Mesothelial cell of epicardium (in vitro differentiated cells): Measurements from ENCODE around the gene TSPAN32. TPM values are rescaled to one million over a fixed set of nuclear protein-coding genes. Genes with fewer than 3 reads are reported as not detected.
"Not testable (repeated sequence)": the region's sequence is repeated elsewhere in the genome, so short reads cannot be mapped to it uniquely, and the experiment has no call there.

Experiments
- DNase-seq, 2 experiments: peaks; one replicate each; pipeline ENCODE4 v3.0.0; 2021; ENCODE audit warnings: low spot score in 2 of 2; ENCODE audit not compliant: unreplicated experiment in 2 of 2
- H3K27ac Mint-ChIP-seq: 2 replicates; pipeline ENCODE4 v1.8.0; 2021; ENCODE audit warnings: mixed read lengths
- H3K27me3 Mint-ChIP-seq: 2 replicates; pipeline ENCODE4 v1.8.0; 2021; ENCODE audit warnings: low read depth, mixed read lengths
- H3K36me3 Mint-ChIP-seq: 2 replicates; pipeline ENCODE4 v1.8.0; 2021; ENCODE audit warnings: mixed read lengths
- H3K4me1 Mint-ChIP-seq: 2 replicates; pipeline ENCODE4 v1.8.0; 2021; ENCODE audit warnings: mixed read lengths
- H3K4me3 Mint-ChIP-seq: 2 replicates; pipeline ENCODE4 v1.8.0; 2021; ENCODE audit warnings: mild to moderate bottlenecking, moderate library complexity, mixed read lengths
- H3K9me3 Mint-ChIP-seq: 2 replicates; pipeline ENCODE4 v1.8.0; 2021; ENCODE audit warnings: mixed read lengths
- CTCF ChIP-seq: fragments of 200-600 bp; sonication (generic); IDR thresholded peaks from one replicate; pipeline ENCODE4 v1.5.0; 2021; ENCODE audit warnings: antibody characterized with exemption; ENCODE audit not compliant: unreplicated experiment
- total RNA-seq: library from RNA; stranded (reverse); gene quantifications from 3 replicates; pipeline ENCODE4 v1.2.1, GENCODE V29; 2021

TSPAN32 gene
- total RNA-seq, 1 donor from 2014 or later = 0.94 TPM

- peaks cover 15% of the 10 kb centered on the region for H3K9me3 Mint-ChIP-seq
- H3K36me3 Mint-ChIP-seq = peaks cover 13% of the 10 kb centered on the region
- H3K4me1 Mint-ChIP-seq = no peaks in the 10 kb centered on the region
- H3K27me3 Mint-ChIP-seq = peaks cover 12% of the 10 kb centered on the region
- TF ChIP-seq CTCF = no peak
- no peak for DNase-seq
- no peak overlapping the region for H3K27ac Mint-ChIP-seq
- no peak overlapping the region for H3K4me3 Mint-ChIP-seq
Measured at GRCh38 chr11:2331404-2331803, 29.6 kb downstream of the TSPAN32 start.

- DNase-seq, H3K4me3 Mint-ChIP-seq, H3K4me1 Mint-ChIP-seq, H3K27ac Mint-ChIP-seq: not testable (repeated sequence)
- Mint-ChIP-seq H3K9me3 (peaks cover 15% of the 10 kb centered on the region), H3K27me3 (peaks cover 24% of the 10 kb centered on the region), H3K36me3 (peaks cover 13% of the 10 kb centered on the region)
Measured at GRCh38 chr11:2332569-2332968, 30.8 kb downstream of the TSPAN32 start.

- peaks cover 15% of the 10 kb centered on the region for H3K9me3 Mint-ChIP-seq
- H3K27ac Mint-ChIP-seq, H3K4me3 Mint-ChIP-seq, DNase-seq, H3K4me1 Mint-ChIP-seq: not testable (repeated sequence)
- peaks cover 13% of the 10 kb centered on the region for H3K36me3 Mint-ChIP-seq
- H3K27me3 Mint-ChIP-seq = peaks cover 34% of the 10 kb centered on the region
Measured at GRCh38 chr11:2333486-2334205, 31.8 kb downstream of the TSPAN32 start.

- peaks cover 11% of the 10 kb centered on the region for H3K9me3 Mint-ChIP-seq
- not testable (repeated sequence) for H3K4me3 Mint-ChIP-seq
Measured at GRCh38 chr11:2335286-2335685, 33.5 kb downstream of the TSPAN32 start.

GRCh38 chr11:2338760-2339159 lies 36.9 kb downstream of the TSPAN32 start:
- not testable (repeated sequence) for H3K27ac Mint-ChIP-seq, H3K9me3 Mint-ChIP-seq, H3K4me3 Mint-ChIP-seq, H3K36me3 Mint-ChIP-seq, DNase-seq, H3K4me1 Mint-ChIP-seq
- H3K27me3 Mint-ChIP-seq = peaks cover 63% of the 10 kb centered on the region

More at GRCh38 chr11:2335286-2335685, 33.5 kb downstream of the TSPAN32 start:
- not testable (repeated sequence) for H3K27ac Mint-ChIP-seq, H3K4me1 Mint-ChIP-seq, DNase-seq
- Mint-ChIP-seq H3K36me3 (peaks cover 10% of the 10 kb centered on the region), H3K27me3 (peaks cover 49% of the 10 kb centered on the region)

- Mint-ChIP-seq H3K9me3 (peaks cover 19% of the 10 kb centered on the region), H3K36me3 (no peaks in the 10 kb centered on the region), H3K4me1 (no peaks in the 10 kb centered on the region), H3K27me3 (peaks cover 46% of the 10 kb centered on the region), H3K4me3 (no peak overlapping the region), H3K27ac (no peak overlapping the region)
- TF ChIP-seq CTCF = no peak
- DNase-seq = no peak
Measured at GRCh38 chr11:2342557-2342956, 40.7 kb downstream of the TSPAN32 start.

- no peak for DNase-seq
- H3K27me3 Mint-ChIP-seq = peaks cover 42% of the 10 kb centered on the region
- no peaks in the 10 kb centered on the region for H3K4me1 Mint-ChIP-seq
- H3K27ac Mint-ChIP-seq = no peak overlapping the region
- no peak overlapping the region for H3K4me3 Mint-ChIP-seq
- H3K9me3 Mint-ChIP-seq = peaks cover 21% of the 10 kb centered on the region
- TF ChIP-seq CTCF = no peak
- no peaks in the 10 kb centered on the region for H3K36me3 Mint-ChIP-seq
Measured at GRCh38 chr11:2342981-2343380, 41.2 kb downstream of the TSPAN32 start.
